DMS153 treated with DMSO at 0.1 percent for 48 hours (cell line): ENCODE measurements around the gene TOR1B.

Experiments used
- DNase-seq: peaks from one replicate; lab custom pipeline; 2025; ENCODE audit not compliant: unreplicated experiment; lab: John Stamatoyannopoulos, UW

Gene TOR1B

GRCh38 chr9:129840034-129840433, 37.0 kb downstream of the TOR1B start:
- peak; percentile 87 for DNase-seq

GRCh38 chr9:129841071-129841470, 38.1 kb downstream of the TOR1B start:
- no peak for DNase-seq

- DNase-seq = no peak
These were observed 42.4 kb downstream of the TOR1B start for GRCh38 chr9:129845373-129845772.

- no peak for DNase-seq
These were observed 45.9 kb downstream of the TOR1B start for GRCh38 chr9:129848712-129849441.

- DNase-seq = no peak
These were observed 46.9 kb downstream of the TOR1B start for GRCh38 chr9:129849901-129850300.

- DNase-seq = no peak
These were observed 48.0 kb downstream of the TOR1B start for GRCh38 chr9:129850821-129851550.

GRCh38 chr9:129851821-129852220, 48.8 kb downstream of the TOR1B start:
- no peak for DNase-seq

GRCh38 chr9:129852579-129852978, 49.6 kb downstream of the TOR1B start:
- DNase-seq = no peak

GRCh38 chr9:129853614-129854013, 50.6 kb downstream of the TOR1B start:
- DNase-seq = no peak

- no peak for DNase-seq
These were observed 51.7 kb downstream of the TOR1B start for GRCh38 chr9:129854588-129855110.

- DNase-seq = no peak
These were observed 54.2 kb downstream of the TOR1B start for GRCh38 chr9:129857207-129857606.

- no peak for DNase-seq
These were observed 55.4 kb downstream of the TOR1B start for GRCh38 chr9:129858167-129858962.
